Esophagus squamous epithelium (tissue), 4 donors: ENCODE data around the gene GLRA1.

Experiments used
- POLR2A ChIP-seq, 4 donors: fragments of 450-650 bp; IDR thresholded peaks; one replicate each; pipeline ENCODE4 v1.6.1; 2017; ENCODE audit warnings: antibody characterized with exemption in 4 of 4, mild to moderate bottlenecking in 4 of 4, moderate library complexity in 3 of 4
- TF ChIP-seq, protein P1 (sequence below), 6 experiments: fragments of 450-650 bp in 4 of 6; fragments of 200-600 bp in 2 of 6; sonication (generic) in 2 of 6; IDR thresholded peaks; one replicate each; pipeline ENCODE4 v1.5.1; 2016 to 2019; ENCODE audit warnings: antibody characterized with exemption in 6 of 6, mild to moderate bottlenecking in 4 of 6, moderate library complexity in 4 of 6

DNA sequence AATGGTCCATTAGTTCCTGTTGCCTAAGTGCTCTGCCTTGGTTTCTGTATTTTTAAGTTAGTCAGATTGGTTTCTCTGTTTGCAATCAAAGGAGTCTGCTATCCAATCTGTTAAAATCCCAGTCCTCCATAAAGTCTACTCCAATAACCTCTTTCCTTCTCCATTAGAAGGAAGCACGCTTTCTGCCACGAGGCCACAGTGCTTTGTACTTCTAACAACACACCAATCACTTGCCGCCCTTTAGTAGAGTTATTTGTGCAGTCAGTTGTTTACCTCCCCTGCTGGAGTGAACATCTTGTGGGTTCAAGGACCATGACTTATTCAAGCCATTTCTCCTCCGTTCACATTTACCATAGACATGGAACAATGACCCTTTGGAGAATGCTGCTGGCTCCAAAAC is 69.0 kb downstream of the GLRA1 start:
- TF ChIP-seq, protein P1, sequence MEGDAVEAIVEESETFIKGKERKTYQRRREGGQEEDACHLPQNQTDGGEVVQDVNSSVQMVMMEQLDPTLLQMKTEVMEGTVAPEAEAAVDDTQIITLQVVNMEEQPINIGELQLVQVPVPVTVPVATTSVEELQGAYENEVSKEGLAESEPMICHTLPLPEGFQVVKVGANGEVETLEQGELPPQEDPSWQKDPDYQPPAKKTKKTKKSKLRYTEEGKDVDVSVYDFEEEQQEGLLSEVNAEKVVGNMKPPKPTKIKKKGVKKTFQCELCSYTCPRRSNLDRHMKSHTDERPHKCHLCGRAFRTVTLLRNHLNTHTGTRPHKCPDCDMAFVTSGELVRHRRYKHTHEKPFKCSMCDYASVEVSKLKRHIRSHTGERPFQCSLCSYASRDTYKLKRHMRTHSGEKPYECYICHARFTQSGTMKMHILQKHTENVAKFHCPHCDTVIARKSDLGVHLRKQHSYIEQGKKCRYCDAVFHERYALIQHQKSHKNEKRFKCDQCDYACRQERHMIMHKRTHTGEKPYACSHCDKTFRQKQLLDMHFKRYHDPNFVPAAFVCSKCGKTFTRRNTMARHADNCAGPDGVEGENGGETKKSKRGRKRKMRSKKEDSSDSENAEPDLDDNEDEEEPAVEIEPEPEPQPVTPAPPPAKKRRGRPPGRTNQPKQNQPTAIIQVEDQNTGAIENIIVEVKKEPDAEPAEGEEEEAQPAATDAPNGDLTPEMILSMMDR (IDR thresholded peaks at IDR 0.05): no peak
- no peak for TF ChIP-seq POLR2A (IDR thresholded peaks at IDR 0.05)
